Endothelial cell (in vitro differentiated cells): ENCODE data around the gene NEU4. TPM values are rescaled to one million over a fixed set of nuclear protein-coding genes. Genes with fewer than 3 reads are reported as not detected.

ENCODE experiments used
- DNase-seq: peaks from one replicate; pipeline ENCODE4 v3.0.0; 2021; ENCODE audit warnings: low spot score
- H3K27ac Mint-ChIP-seq: one replicate; pipeline ENCODE4 v1.8.0; 2021; ENCODE audit warnings: mixed read lengths, inconsistent platforms; ENCODE audit not compliant: unreplicated experiment
- H3K27me3 Mint-ChIP-seq: one replicate; pipeline ENCODE4 v1.8.0; 2021; ENCODE audit warnings: mild to moderate bottlenecking, moderate library complexity, mixed read lengths, inconsistent platforms; ENCODE audit not compliant: unreplicated experiment
- H3K36me3 Mint-ChIP-seq: one replicate; pipeline ENCODE4 v1.8.0; 2021; ENCODE audit warnings: mild to moderate bottlenecking, low read depth, mixed read lengths, inconsistent platforms; ENCODE audit not compliant: unreplicated experiment
- H3K4me1 Mint-ChIP-seq: one replicate; pipeline ENCODE4 v1.8.0; 2021; ENCODE audit warnings: mild to moderate bottlenecking, mixed read lengths, inconsistent platforms; ENCODE audit not compliant: unreplicated experiment
- H3K4me3 Mint-ChIP-seq: one replicate; pipeline ENCODE4 v1.8.0; 2021; ENCODE audit warnings: mild to moderate bottlenecking, mixed read lengths, inconsistent platforms; ENCODE audit not compliant: unreplicated experiment
- H3K9me3 Mint-ChIP-seq: one replicate; pipeline ENCODE4 v1.8.0; 2021; ENCODE audit warnings: mixed read lengths, inconsistent platforms; ENCODE audit not compliant: unreplicated experiment
- total RNA-seq: library from RNA; stranded (reverse); fragmentation: NEBNext Ultra II Directional; extraction: Animal tissue kit (Norgen Biotek cat#: 25700); gene quantifications from one replicate; pipeline ENCODE4 v1.2.1, GENCODE V29; 2021; ENCODE audit not compliant: unreplicated experiment
- TF ChIP-seq, protein P1 (sequence below): fragments of 200-600 bp; sonication (generic); IDR thresholded peaks from one replicate; pipeline ENCODE4 v1.5.0; 2021; ENCODE audit warnings: antibody characterized with exemption; ENCODE audit not compliant: unreplicated experiment

NEU4 gene
- total RNA-seq, 1 donor from 2014 or later = 0.33 TPM

GRCh38 chr2:241834527-241835210, 25.7 kb downstream of the NEU4 start:
- DNase-seq = no peak
- H3K4me3 Mint-ChIP-seq = no peak overlapping the region
- no peaks in the 10 kb centered on the region for H3K27me3 Mint-ChIP-seq
- no peak overlapping the region for H3K27ac Mint-ChIP-seq
- H3K36me3 Mint-ChIP-seq = no peaks in the 10 kb centered on the region
- TF ChIP-seq, protein P1, sequence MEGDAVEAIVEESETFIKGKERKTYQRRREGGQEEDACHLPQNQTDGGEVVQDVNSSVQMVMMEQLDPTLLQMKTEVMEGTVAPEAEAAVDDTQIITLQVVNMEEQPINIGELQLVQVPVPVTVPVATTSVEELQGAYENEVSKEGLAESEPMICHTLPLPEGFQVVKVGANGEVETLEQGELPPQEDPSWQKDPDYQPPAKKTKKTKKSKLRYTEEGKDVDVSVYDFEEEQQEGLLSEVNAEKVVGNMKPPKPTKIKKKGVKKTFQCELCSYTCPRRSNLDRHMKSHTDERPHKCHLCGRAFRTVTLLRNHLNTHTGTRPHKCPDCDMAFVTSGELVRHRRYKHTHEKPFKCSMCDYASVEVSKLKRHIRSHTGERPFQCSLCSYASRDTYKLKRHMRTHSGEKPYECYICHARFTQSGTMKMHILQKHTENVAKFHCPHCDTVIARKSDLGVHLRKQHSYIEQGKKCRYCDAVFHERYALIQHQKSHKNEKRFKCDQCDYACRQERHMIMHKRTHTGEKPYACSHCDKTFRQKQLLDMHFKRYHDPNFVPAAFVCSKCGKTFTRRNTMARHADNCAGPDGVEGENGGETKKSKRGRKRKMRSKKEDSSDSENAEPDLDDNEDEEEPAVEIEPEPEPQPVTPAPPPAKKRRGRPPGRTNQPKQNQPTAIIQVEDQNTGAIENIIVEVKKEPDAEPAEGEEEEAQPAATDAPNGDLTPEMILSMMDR = no peak
- H3K4me1 Mint-ChIP-seq = peaks cover 23% of the 10 kb centered on the region
- no peaks in the 10 kb centered on the region for H3K9me3 Mint-ChIP-seq

- no peaks in the 10 kb centered on the region for H3K9me3 Mint-ChIP-seq
- no peaks in the 10 kb centered on the region for H3K36me3 Mint-ChIP-seq
- no peak overlapping the region for H3K27ac Mint-ChIP-seq
- TF ChIP-seq, protein P1 = no peak
- H3K4me3 Mint-ChIP-seq = no peak overlapping the region
- H3K4me1 Mint-ChIP-seq = peaks cover 23% of the 10 kb centered on the region
- no peak for DNase-seq
- H3K27me3 Mint-ChIP-seq = no peaks in the 10 kb centered on the region
These were observed 26.6 kb downstream of the NEU4 start for GRCh38 chr2:241835611-241836010.

GRCh38 chr2:241836292-241836691, 27.3 kb downstream of the NEU4 start:
- Mint-ChIP-seq H3K4me1 (peaks cover 23% of the 10 kb centered on the region), H3K4me3 (no peak overlapping the region), H3K36me3 (no peaks in the 10 kb centered on the region), H3K27ac (no peak overlapping the region), H3K27me3 (no peaks in the 10 kb centered on the region), H3K9me3 (no peaks in the 10 kb centered on the region)
- no peak for DNase-seq
- TF ChIP-seq, protein P1 = no peak

GRCh38 chr2:241837197-241837965, 28.4 kb downstream of the NEU4 start:
- no peak for DNase-seq
- TF ChIP-seq, protein P1 = no peak
- Mint-ChIP-seq H3K36me3 (no peaks in the 10 kb centered on the region), H3K4me3 (no peak overlapping the region), H3K27ac (peak overlapping the region; percentile 9), H3K4me1 (peaks cover 23% of the 10 kb centered on the region), H3K27me3 (no peaks in the 10 kb centered on the region), H3K9me3 (no peaks in the 10 kb centered on the region)
